GM12878 (cell line): Measurements from ENCODE around the gene CTRL. TPM values are rescaled to one million over a fixed set of nuclear protein-coding genes. Genes with fewer than 3 reads are reported as not detected.

ENCODE experiments used
- ATAC-seq: fragments of 200-7000 bp; cut with Tn5 transposase; 3 replicates; pipeline ENCODE4 v1.9.1; 2020; ENCODE audit warnings: mild to moderate bottlenecking, moderate library complexity
- BruUV-seq: library from RNA; stranded (reverse); fragments of 400-500 nt; replicated peaks from 2 replicates; lab custom pipeline; 2021; lab: Mats Ljungman, UMichigan
- CTCF ChIA-PET: fragments of 300-600 bp; sonication (Branson Sonifier 250); formaldehyde crosslinking; extraction: SDS; loops from one replicate; lab custom pipeline; 2021; ENCODE audit warnings: inconsistent platforms; lab: Yijun Ruan, JAX
- POLR2A ChIA-PET: fragments of 350-600 bp; formaldehyde crosslinking; extraction: SDS; loops from one replicate; lab custom pipeline; 2021; ENCODE audit warnings: inconsistent platforms; lab: Charles Lee
- RAD21 ChIA-PET: fragments of 300-600 bp; sonication (Branson Sonifier 250); formaldehyde crosslinking; loops from one replicate; lab custom pipeline; 2023; ENCODE audit warnings: antibody characterized with exemption; ENCODE audit not compliant: unreplicated experiment; lab: Charles Lee
- SMC1A ChIA-PET: fragments of 300-600 bp; sonication (Branson Sonifier 250); formaldehyde crosslinking; loops from one replicate; lab custom pipeline; 2023; ENCODE audit not compliant: unreplicated experiment, uncharacterized antibody; lab: Charles Lee
- DNase-seq: peaks from one replicate; pipeline ENCODE4 v3.0.0-alpha.2; 2011; ENCODE audit warnings: low read depth, low spot score
- FAIRE-seq: peaks from 3 replicates; lab custom pipeline; 2011; peaks lifted over from hg19 to GRCh38; lab: Jason Lieb, UNC
- H2AFZ ChIP-seq: 2 replicates; pipeline ENCODE4 v1.6.0; 2011; ENCODE audit warnings: low read depth, low read length, control low read depth; ENCODE audit not compliant: control insufficient read depth
- H3K27ac ChIP-seq: 2 replicates; pipeline ENCODE4 v1.5.1; 2011; ENCODE audit warnings: control low read depth; ENCODE audit not compliant: control insufficient read depth, insufficient read depth
- H3K27me3 ChIP-seq, 2 experiments: replicated peaks in 1 of 2; 2 replicates each; pipeline versions ENCODE4 v1.6.0 to v1.6.1; 2011; ENCODE audit warnings: low read length in 1 of 2; ENCODE audit not compliant: control insufficient read depth in 2 of 2, insufficient read depth in 2 of 2
- H3K36me3 ChIP-seq, 2 experiments: 2 replicates each; pipeline ENCODE4 v1.5.1; 2011; ENCODE audit warnings: low read length in 1 of 2; ENCODE audit not compliant: control insufficient read depth in 2 of 2, insufficient read depth in 2 of 2
- H3K4me1 ChIP-seq: 2 replicates; pipeline ENCODE4 v1.6.1; 2011; ENCODE audit warnings: mild to moderate bottlenecking, low read length, moderate library complexity, mixed read lengths; ENCODE audit not compliant: control insufficient read depth, insufficient read depth
- H3K4me2 ChIP-seq: 2 replicates; pipeline ENCODE4 v1.6.0; 2011; ENCODE audit warnings: control low read depth; ENCODE audit not compliant: control insufficient read depth, insufficient read depth
- H3K4me3 ChIP-seq: fragments of 200-600 bp; sonication (generic); 2 replicates; pipeline ENCODE4 v1.5.1; 2016
- H3K79me2 ChIP-seq: 2 replicates; pipeline ENCODE4 v1.6.0; 2011; ENCODE audit warnings: low read length; ENCODE audit not compliant: control insufficient read depth, insufficient read depth
- H3K9ac ChIP-seq: 2 replicates; pipeline ENCODE4 v1.8.0; 2011; ENCODE audit warnings: low read length, control low read depth, mixed read lengths; ENCODE audit not compliant: control insufficient read depth, insufficient read depth
- H3K9me3 ChIP-seq: replicated peaks from 3 replicates; pipeline ENCODE4 v1.5.1; 2011; ENCODE audit warnings: mild to moderate bottlenecking, low read length; ENCODE audit not compliant: control insufficient read depth, insufficient read depth
- H4K20me1 ChIP-seq: 2 replicates; pipeline ENCODE4 v1.6.0; 2011; ENCODE audit not compliant: control insufficient read depth, insufficient read depth
- CHD4 ChIP-seq: fragments of 200-600 bp; sonication (generic); IDR thresholded peaks from 2 replicates; pipeline ENCODE4 v1.6.1; 2016; ENCODE audit warnings: mild to moderate bottlenecking
- CTCF ChIP-seq, 3 experiments: IDR thresholded peaks in 2 of 3; conservative IDR thresholded peaks in 1 of 3; 2 replicates each; pipeline ENCODE4 v1.5.1; 2011; ENCODE audit warnings: low read depth in 3 of 3, low read length in 3 of 3, mild to moderate bottlenecking in 3 of 3, control low read depth in 2 of 3, moderate library complexity in 2 of 3, inconsistent platforms in 1 of 3, mixed read lengths in 1 of 3; ENCODE audit not compliant: control insufficient read depth in 2 of 3, insufficient read depth in 1 of 3; ENCODE audit errors: extremely low read depth in 1 of 3
- FOXM1 ChIP-seq: IDR thresholded peaks from 2 replicates; pipeline ENCODE4 v1.6.1; 2012; ENCODE audit warnings: low read depth, mild to moderate bottlenecking, inconsistent platforms, low read length, moderate library complexity
- NFYB ChIP-seq: IDR thresholded peaks from 2 replicates; pipeline ENCODE4 v1.6.1; 2011; ENCODE audit warnings: low read depth, mild to moderate bottlenecking, low read length, improper control_type of control experiment, moderate library complexity; ENCODE audit not compliant: insufficient read depth
- PBX3 ChIP-seq: IDR thresholded peaks from 2 replicates; pipeline ENCODE4 v1.6.1; 2011; ENCODE audit warnings: mild to moderate bottlenecking, low read depth, low read length, moderate library complexity; ENCODE audit not compliant: insufficient replicate concordance
- PML ChIP-seq: IDR thresholded peaks from 2 replicates; pipeline ENCODE4 v1.6.1; 2012; ENCODE audit warnings: low read length, inconsistent platforms
- POLR2A ChIP-seq: IDR thresholded peaks from 2 replicates; pipeline ENCODE4 v1.6.1; 2011; ENCODE audit warnings: low read depth, mild to moderate bottlenecking, low read length
- SIX5 ChIP-seq: IDR thresholded peaks from 2 replicates; pipeline ENCODE4 v1.6.1; 2011; ENCODE audit warnings: mild to moderate bottlenecking, low read depth, low read length, moderate library complexity; ENCODE audit not compliant: severe bottlenecking
- SRF ChIP-seq, 2 experiments: IDR thresholded peaks; 2 replicates each; pipeline ENCODE4 v1.6.1; 2011; ENCODE audit warnings: low read depth in 2 of 2, low read length in 2 of 2, mild to moderate bottlenecking in 1 of 2, moderate library complexity in 1 of 2
- STAT3 ChIP-seq: IDR thresholded peaks from 2 replicates; pipeline ENCODE4 v1.6.1; 2011; ENCODE audit warnings: low read depth, low read length, improper control_type of control experiment
- TCF3 ChIP-seq: IDR thresholded peaks from 2 replicates; pipeline ENCODE4 v1.6.1; 2012; ENCODE audit warnings: low read depth, mild to moderate bottlenecking, low read length, borderline replicate concordance; ENCODE audit not compliant: insufficient read depth
- USF1 ChIP-seq: IDR thresholded peaks from 2 replicates; pipeline ENCODE4 v1.6.1; 2011; ENCODE audit warnings: borderline replicate concordance, low read depth, mild to moderate bottlenecking, moderate library complexity, mixed read lengths, low read length; ENCODE audit not compliant: insufficient read depth; ENCODE audit errors: extremely low read length
- USF2 ChIP-seq: IDR thresholded peaks from 2 replicates; pipeline ENCODE4 v1.6.1; 2011; ENCODE audit warnings: low read depth, low read length, improper control_type of control experiment, borderline replicate concordance
- YY1 ChIP-seq: IDR thresholded peaks from 2 replicates; pipeline ENCODE4 v1.6.1; 2011; ENCODE audit warnings: low read depth, mild to moderate bottlenecking, low read length
- ZNF207 ChIP-seq: fragments of 450-650 bp; IDR thresholded peaks from 2 replicates; pipeline ENCODE4 v1.6.1; 2014; ENCODE audit warnings: antibody characterized with exemption, mild to moderate bottlenecking, borderline replicate concordance
- ZNF24 ChIP-seq: fragments of 450-650 bp; IDR thresholded peaks from 2 replicates; pipeline ENCODE4 v1.6.1; 2017; ENCODE audit warnings: antibody characterized with exemption, mild to moderate bottlenecking
- WGBS: methylation state at CpG from one replicate; pipeline ENCODE4 v1.1.6; 2016; ENCODE audit warnings: low lambda C conversion rate; ENCODE audit not compliant: insufficient replicate concordance, insufficient coverage; ENCODE audit errors: missing lambda C conversion rate; 5-methylcytosine and 5-hydroxymethylcytosine counted together
- in situ Hi-C: fragments of 300-500 bp; cut with MboI; formaldehyde crosslinking; loops from 9 replicates; pipeline ENCODE4 v1.14.3; 2018; ENCODE audit warnings: mixed read lengths
- intact Hi-C: fragments of 100-400 bp; cut with micrococcal nuclease; formaldehyde crosslinking; loops from one replicate; pipeline ENCODE4 v1.14.2; 2022; ENCODE audit not compliant: unreplicated experiment
- polyA plus RNA-seq, 11 experiments: library from polyadenylated mRNA; depleted of rRNA in 4 of 11; unstranded in 6 of 11; stranded (reverse) in 5 of 11; fragments of >200 nt; fragmentation: Nextera tagmentation in 4 of 11; fragmentation: Illumina TruSeq in 1 of 11; extraction: Ambion mirVana in 4 of 11; extraction: Trizol in 1 of 11; gene quantifications; 1 replicate in 1 of 11; 2 replicates in 10 of 11; pipeline versions ENCODE4 v1.2.1 to v1.2.3, GENCODE V29; 2011 to 2016; ENCODE audit warnings: inconsistent platforms in 2 of 11, missing spikeins in 2 of 11, low read depth in 1 of 11
- total RNA-seq, 4 experiments: library from RNA; depleted of rRNA in 3 of 4; stranded (reverse); fragments of >200 nt in 3 of 4; fragmentation: Illumina TruSeq in 1 of 4; extraction: Trizol in 1 of 4; gene quantifications; 2 replicates each; pipeline versions ENCODE4 v1.2.1 to v1.2.3, GENCODE V29; 2013 to 2021

CTRL gene
- total and polyA plus RNA-seq, 10 of the 15 experiments (the other 5 are each of a cell fraction or from before 2014, with no cell fraction given), result 1.1 to 4.9 (median 2.6) TPM

- Histone ChIP-seq H3K36me3 (peaks cover 9 to 47% of the 10 kb centered on the region in 2 experiments; a peak in 3 of 4 replicates), H3K9me3 (no peaks in the 10 kb centered on the region), H2AFZ (no peak overlapping the region), H3K27me3 (no peaks in the 10 kb centered on the region), H4K20me1 (no peaks in the 10 kb centered on the region), H3K79me2 (no peaks in the 10 kb centered on the region), H3K27ac (no peak overlapping the region), H3K4me2 (no peak overlapping the region), H3K9ac (no peak overlapping the region), H3K4me3 (no peak overlapping the region), H3K4me1 (no peaks in the 10 kb centered on the region)
- ChIA-PET CTCF (interaction anchor here (0.7 to 5.6 kb wide), 37 partner anchors 9 to 211 kb away, joined by 3 to 39 read pairs (median 4); partner anchors contain the start of genes CENPT, EDC4, NUTF2 and PSKH1), SMC1A (interaction anchor here (0.7 to 2.2 kb wide), 9 partner anchors 9 to 363 kb away, joined by 3 to 14 read pairs (median 3); partner anchors contain the start of gene PSKH1), RAD21 (interaction anchor here (0.6 to 3.2 kb wide), 6 partner anchors 14 to 1426 kb away, joined by 3 to 14 read pairs (median 4); partner anchors contain the start of gene PSMB10), POLR2A (interaction anchor here (0.5 to 1.0 kb wide), 3 partner anchors 8 to 239 kb away, joined by 3 to 9 read pairs (median 3); partner anchors contain the start of gene CARMIL2)
- no peak for DNase-seq
- intact Hi-C loops (loop anchor here (2.0 to 5.0 kb wide), 2 partner anchors 157 to 343 kb away; no protein-coding TSS in a partner anchor), in situ Hi-C loops (no loop called here)
- ATAC-seq, result peak; percentile 93
- no TSS peak for BruUV-seq
- FAIRE-seq, result no peak
- 42% methylated on average over 11 of the region's 11 CpGs for WGBS
- TF ChIP-seq STAT3 (no peak), SIX5 (no peak), POLR2A (no peak), SRF (IDR thresholded peaks at IDR 0.05; ENCODE audit: low read depth in 2 of 2, low read length in 2 of 2) (no peak), ZNF207 (no peak), CHD4 (no peak), USF2 (no peak), PML (no peak), TCF3 (0 out of 2 replicates have a peak, but pooled peaks have one; percentile 17), USF1 (no peak), CTCF (IDR thresholded peaks at IDR 0.05 in 2 of 3, conservative IDR thresholded peaks at IDR 0.05 in 1 of 3; ENCODE audit: control insufficient read depth in 2 of 3, extremely low read depth in 1 of 3, insufficient read depth in 1 of 3, low read depth in 3 of 3, low read length in 3 of 3) (peak; percentile 86 to 92 (median 90)), ZNF24 (no peak), NFYB (no peak), YY1 (0 out of 2 replicates have a peak, but pooled peaks have one; percentile 29), FOXM1 (no peak), PBX3 (no peak)
Observed at GRCh38 chr16:67883872-67884261, 47.8 kb downstream of the CTRL start.
